HK-2 (cell line): ENCODE measurements around the gene GZMM.

Experiments
- DNase-seq: peaks from one replicate; pipeline ENCODE4 v3.0.0-alpha.2; 2018; ENCODE audit not compliant: unreplicated experiment

GZMM gene

GRCh38 chr19:543910-544608 is at the start of gene GZMM:
Gene GZMM (plus strand): TSS chr19:544053. CDS start chr19:544072, 19 bp downstream.
- DNase-seq: no peak

GRCh38 chr19:494171-495080 is 49.4 kb upstream of the GZMM start:
- DNase-seq: no peak

GRCh38 chr19:495081-495401 is 48.8 kb upstream of the GZMM start:
- DNase-seq: no peak

DNA sequence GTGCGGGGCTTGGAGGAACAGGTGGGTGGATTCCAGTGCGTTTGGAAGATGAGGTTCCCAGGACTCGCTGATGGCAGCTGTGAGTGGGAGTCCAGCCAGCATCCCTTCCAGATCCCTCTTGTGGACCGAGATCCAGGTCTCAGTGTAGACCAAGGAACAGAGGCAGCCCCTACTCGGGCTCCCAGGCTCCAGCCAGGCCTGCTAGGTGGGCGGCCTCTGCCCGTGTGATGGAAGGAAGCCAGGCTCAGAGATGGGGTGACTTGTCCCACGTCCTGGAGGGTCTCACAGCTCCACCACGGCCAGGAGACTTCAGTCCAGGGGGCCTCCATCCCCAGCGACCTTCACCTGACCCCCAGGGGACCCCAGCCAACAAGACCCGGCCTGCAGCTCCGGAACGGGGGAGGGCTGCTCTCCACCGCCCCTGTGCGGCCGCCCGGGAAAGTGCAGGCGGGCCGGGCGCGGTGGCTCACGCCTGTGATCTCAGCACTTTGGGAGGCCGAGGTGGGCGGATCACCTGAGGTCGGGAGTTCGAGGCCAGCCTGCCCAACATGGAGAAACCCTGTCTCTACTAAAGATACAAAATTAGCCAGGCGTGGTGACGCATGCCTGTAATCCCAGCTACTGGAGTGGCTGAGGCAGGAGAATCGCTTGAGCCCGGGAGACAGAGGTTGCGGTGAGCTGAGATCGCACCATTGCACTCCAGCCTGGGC is 48.3 kb upstream of the GZMM start:
- no peak for DNase-seq

DNA sequence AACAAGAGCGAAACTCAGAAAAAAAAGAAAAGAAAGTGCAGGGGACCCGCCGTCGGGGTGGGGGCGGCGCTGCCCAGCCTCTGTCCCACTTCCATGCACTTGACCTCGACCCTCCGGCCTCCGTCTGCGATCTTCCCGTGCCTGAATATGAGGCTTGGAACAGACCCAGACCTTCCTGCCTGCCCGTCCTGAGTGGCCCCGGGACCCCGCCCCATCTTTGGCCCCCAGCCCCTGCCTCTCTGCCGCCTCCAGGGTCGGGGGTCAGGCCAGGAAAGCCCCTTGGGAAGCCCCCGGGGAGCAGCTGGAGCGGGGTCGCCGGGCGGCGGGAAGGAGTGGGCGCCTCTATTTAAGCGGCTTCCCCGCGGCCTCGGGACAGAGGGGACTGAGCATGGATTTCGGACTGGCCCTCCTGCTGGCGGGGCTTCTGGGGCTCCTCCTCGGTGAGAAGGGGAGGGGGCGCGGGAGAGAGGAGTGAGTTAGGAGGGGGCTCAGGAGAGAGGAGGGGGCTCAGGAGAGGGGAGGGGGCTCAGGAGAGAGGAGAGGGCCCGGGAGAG is 47.7 kb upstream of the GZMM start, which contains the start of gene MADCAM1:
MADCAM1 (plus strand) TSS at position 375 of the 554 bp plus-strand sequence; CDS start at position 389, 14 bp downstream.
- DNase-seq: no peak

DNA sequence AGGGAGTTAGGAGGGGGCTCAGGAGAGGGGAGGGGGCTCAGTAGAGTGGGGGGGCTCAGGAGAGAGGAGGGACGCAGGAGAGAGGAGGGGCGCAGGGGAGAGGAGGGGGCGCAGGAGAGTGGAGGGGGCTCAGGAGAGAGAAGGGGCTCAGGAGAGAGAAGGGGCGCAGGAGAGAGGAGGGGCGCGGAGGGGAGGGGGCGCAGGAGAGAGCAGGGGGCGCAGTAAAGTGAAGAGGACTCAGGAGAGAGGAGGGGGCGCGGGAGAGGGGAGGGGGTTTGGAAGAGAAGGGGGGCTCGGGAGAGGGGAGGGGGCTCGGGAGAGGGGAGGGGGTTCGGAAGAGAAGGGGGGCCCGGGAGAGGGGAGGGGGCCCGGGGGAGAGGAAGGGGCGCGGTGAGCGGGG is 46.9 kb upstream of the GZMM start:
- no peak for DNase-seq

DNA sequence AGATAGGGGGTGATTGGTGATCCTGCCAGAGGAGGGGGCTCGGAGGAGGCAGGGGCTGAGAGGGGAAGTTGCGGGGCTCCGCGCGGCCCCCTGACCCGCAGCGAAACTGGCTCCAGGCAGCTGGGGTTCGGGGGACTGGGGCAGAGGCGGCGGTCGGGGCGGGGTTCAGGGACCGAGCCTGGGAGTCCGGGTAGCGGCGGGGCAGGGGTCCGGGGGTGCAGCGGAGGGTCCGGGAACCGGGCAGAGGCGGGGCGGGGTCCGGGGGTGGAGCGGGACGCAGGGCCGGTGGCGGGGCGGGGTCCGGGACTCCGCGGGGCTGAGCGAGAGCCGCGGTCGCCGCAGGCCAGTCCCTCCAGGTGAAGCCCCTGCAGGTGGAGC is 46.4 kb upstream of the GZMM start:
- no peak for DNase-seq

- DNase-seq: no peak
These were observed 45.9 kb upstream of the GZMM start for GRCh38 chr19:497869-498510.

DNA sequence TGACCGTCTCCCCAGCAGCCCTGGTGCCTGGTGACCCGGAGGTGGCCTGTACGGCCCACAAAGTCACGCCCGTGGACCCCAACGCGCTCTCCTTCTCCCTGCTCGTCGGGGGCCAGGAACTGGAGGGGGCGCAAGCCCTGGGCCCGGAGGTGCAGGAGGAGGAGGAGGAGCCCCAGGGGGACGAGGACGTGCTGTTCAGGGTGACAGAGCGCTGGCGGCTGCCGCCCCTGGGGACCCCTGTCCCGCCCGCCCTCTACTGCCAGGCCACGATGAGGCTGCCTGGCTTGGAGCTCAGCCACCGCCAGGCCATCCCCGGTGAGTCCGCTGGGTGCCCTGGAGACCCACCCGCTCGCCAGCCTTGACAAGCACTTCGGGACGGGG is 45.4 kb upstream of the GZMM start:
- no peak for DNase-seq

GRCh38 chr19:498977-499623 is 44.8 kb upstream of the GZMM start:
- no peak for DNase-seq

DNA sequence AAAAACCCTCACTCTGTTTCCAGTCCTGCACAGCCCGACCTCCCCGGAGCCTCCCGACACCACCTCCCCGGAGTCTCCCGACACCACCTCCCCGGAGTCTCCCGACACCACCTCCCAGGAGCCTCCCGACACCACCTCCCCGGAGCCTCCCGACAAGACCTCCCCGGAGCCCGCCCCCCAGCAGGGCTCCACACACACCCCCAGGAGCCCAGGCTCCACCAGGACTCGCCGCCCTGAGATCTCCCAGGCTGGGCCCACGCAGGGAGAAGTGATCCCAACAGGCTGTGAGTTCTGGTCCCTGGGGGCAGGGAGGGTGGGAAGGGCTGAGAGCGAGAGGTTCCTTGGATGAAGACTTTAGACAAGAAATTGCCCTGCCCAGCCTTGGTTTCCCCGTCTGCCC is 42.2 kb upstream of the GZMM start:
- no peak for DNase-seq

GRCh38 chr19:504616-505015 is 39.2 kb upstream of the GZMM start:
- no peak for DNase-seq

DNA sequence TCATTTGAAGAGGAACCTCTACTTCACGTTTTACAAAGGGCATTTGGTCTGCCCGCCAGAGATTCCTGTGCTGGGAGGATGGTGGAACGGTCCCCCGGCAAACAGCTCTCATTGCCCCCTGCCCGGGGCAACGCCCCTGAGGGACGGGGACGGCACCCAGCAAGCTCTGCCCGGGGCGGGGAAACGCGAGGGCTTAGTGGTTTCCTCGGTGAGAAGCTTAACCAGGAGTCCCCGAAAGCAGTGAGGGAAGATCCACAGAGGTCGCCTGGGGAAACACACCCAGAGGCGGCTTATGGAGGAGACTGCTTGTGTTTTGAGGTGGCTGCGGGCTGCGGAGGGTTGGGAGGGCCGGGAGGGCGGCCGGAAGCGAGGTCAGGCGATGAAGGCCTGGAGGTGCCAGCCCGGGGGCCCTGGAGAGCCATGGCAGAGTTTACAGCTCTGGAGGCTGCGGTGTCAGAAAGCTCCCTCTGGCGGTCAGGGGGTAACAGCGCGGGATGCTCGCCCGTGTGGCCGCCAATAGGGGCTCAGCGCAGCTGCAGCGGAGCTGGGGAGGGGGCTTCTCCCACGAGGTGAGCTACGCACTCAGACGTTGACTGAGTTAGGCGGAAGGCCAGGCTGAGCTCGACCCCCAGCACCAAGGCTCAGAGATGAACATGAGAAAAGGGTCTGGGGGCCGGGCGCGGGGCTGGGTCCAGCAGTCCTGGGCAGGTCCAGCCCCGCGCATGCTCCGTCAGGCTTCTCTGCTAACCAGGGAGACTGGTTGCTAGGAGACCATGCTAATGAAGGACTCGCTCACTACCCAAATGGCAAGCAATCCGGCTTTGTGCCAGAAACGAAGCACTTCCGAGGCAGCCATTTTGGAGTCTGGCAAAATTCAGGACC is 37.2 kb upstream of the GZMM start:
- DNase-seq: peak; percentile 96

DNA sequence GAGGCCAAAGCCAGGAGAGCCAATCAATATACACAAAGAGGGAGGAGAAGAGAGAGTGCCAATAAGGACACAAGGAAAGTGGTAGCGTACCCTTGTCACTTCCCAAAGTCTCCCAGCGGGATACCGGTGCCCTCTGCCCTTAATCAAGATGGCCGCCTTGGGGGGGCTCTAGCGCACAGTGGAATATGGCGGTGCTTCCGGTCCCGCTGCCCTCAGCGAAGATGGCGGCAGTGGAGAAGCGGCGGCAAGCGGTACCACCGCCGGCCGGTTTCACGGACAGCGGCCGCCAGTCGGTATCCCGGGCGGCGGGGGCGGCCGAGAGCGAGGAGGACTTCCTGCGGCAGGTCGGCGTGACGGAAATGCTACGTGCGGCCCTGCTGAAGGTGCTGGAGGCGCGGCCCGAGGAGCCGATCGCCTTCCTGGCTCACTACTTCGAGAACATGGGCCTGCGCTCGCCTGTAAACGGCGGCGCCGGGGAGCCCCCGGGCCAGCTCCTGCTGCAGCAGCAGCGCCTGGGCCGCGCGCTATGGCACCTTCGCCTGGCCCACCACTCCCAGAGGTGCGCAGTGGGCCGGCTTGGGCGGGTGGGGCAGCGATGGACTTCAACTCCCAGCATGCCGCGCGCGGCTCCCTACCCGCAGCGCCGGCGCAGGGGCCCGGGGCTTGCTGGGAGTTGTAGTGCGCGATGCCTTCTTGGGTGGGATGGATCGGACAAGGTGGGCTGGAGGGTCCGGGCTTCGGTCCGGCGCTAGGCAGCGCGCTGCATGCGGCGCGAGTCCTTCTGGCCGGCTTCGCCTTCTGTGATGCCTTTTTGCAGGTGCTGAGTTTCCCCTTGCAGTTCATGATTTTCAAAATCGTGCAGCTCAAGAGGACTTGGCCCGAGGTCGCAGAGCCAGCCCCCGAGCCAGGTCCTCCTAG is 36.3 kb upstream of the GZMM start, which contains the start of gene TPGS1:
TPGS1 (plus strand) TSS at position 212 of the 918 bp plus-strand sequence; CDS start at position 222, 10 bp downstream.
- peak; percentile 76 for DNase-seq

GRCh38 chr19:508204-509150 is 35.4 kb upstream of the GZMM start:
- DNase-seq: no peak

DNA sequence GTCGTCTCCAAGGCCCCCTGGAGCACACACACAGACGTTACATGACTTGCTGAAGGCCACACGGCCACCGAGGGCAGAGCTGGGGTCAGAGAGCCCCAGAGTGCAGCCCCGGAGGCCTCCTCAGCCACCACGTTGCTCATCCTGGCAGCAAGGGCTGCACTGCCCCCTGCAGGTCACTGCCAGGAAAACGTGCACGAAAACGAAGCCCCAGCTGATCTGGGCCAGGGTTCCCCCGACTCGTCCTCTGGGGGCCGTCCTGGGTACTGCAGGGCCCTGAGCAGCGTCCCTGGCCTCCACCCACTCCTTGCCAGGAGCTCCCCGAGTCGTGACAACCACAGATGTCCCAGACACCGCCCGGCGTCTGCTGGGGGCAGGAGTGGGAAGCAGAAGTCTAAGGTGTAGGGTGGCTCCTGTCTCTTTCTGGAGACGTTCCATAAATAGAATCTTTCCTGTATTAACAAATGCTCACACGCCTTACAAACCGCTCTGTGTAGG is 33.2 kb upstream of the GZMM start:
- peak; percentile 71 for DNase-seq

GRCh38 chr19:511101-511851 is 32.6 kb upstream of the GZMM start:
- no peak for DNase-seq
